Gastroesophageal sphincter (tissue), 4 donors: ENCODE measurements around the gene TNFRSF1A. TPM values are rescaled to one million over a fixed set of nuclear protein-coding genes. Genes with fewer than 3 reads are reported as not detected.

Experiments
- ATAC-seq: fragments of 150-250 bp; one replicate; pipeline ENCODE4 v1.9.1; 2016; ENCODE audit warnings: mild to moderate bottlenecking, moderate library complexity
- H3K27ac ChIP-seq, 4 donors: fragments of 200-600 bp; sonication (generic) in 3 of 4; 1 replicate in 3 of 4; 2 replicates in 1 of 4; pipeline ENCODE4 v1.5.1; 2016 to 2019
- H3K27me3 ChIP-seq: fragments of 200-600 bp; sonication (generic); one replicate; pipeline ENCODE4 v1.5.1; 2019
- H3K36me3 ChIP-seq, 2 donors: fragments of 200-600 bp; sonication (generic); one replicate each; pipeline ENCODE4 v1.5.1; 2019; ENCODE audit warnings: control low read depth in 1 of 2
- H3K4me1 ChIP-seq, 3 donors: fragments of 200-600 bp; sonication (generic); 1 replicate in 2 of 3; 2 replicates in 1 of 3; pipeline ENCODE4 v1.5.1; 2016 to 2019; ENCODE audit warnings: control low read depth in 2 of 3
- H3K4me3 ChIP-seq, 2 donors: fragments of 200-600 bp; sonication (generic); one replicate each; pipeline ENCODE4 v1.5.1; 2019; ENCODE audit warnings: mild to moderate bottlenecking in 1 of 2, moderate library complexity in 1 of 2
- H3K9me3 ChIP-seq, 3 donors: fragments of 200-600 bp; sonication (generic); one replicate each; pipeline ENCODE4 v1.5.1; 2017 to 2019; ENCODE audit warnings: control low read depth in 2 of 3
- EP300 ChIP-seq: sonication (generic); formaldehyde crosslinking; IDR thresholded peaks from one replicate; pipeline ENCODE4 v1.6.1; 2017; ENCODE audit warnings: antibody characterized with exemption, mild to moderate bottlenecking
- POLR2A ChIP-seq, 2 donors: fragments of 450-650 bp; IDR thresholded peaks; one replicate each; pipeline ENCODE4 v1.6.1; 2017; ENCODE audit warnings: antibody characterized with exemption in 2 of 2, mild to moderate bottlenecking in 2 of 2, moderate library complexity in 1 of 2
- POLR2AphosphoS5 ChIP-seq: sonication (generic); formaldehyde crosslinking; IDR thresholded peaks from one replicate; pipeline ENCODE4 v1.6.1; 2017; ENCODE audit warnings: antibody characterized with exemption
- WGBS, 2 donors: methylation state at CpG; one replicate each; pipeline ENCODE4 v1.1.5; 2018; ENCODE audit warnings: low coverage in 1 of 2; 5-methylcytosine and 5-hydroxymethylcytosine counted together
- small RNA-seq, 4 donors: library from RNA; depleted of rRNA; stranded (forward); fragments of <200 nt; gene quantifications; one replicate each; pipeline ENCODE3, GENCODE V24; 2016
- total RNA-seq, 4 donors: library from RNA; depleted of rRNA; stranded (reverse); fragments of >200 nt; gene quantifications; one replicate each; pipeline ENCODE4 v1.1.0, GENCODE V29; 2016
- TF ChIP-seq, protein P1 (sequence below), 4 experiments: fragments of 200-600 bp in 2 of 4; fragments of 450-650 bp in 2 of 4; sonication (generic) in 1 of 4; IDR thresholded peaks; one replicate each; pipeline ENCODE4 v1.5.1; 2017 to 2019; ENCODE audit warnings: antibody characterized with exemption in 4 of 4, mild to moderate bottlenecking in 2 of 4, moderate library complexity in 2 of 4

TNFRSF1A gene
- total RNA-seq, 4 donors from 2014 or later, result 150 to 356 (median 227) TPM

DNA sequence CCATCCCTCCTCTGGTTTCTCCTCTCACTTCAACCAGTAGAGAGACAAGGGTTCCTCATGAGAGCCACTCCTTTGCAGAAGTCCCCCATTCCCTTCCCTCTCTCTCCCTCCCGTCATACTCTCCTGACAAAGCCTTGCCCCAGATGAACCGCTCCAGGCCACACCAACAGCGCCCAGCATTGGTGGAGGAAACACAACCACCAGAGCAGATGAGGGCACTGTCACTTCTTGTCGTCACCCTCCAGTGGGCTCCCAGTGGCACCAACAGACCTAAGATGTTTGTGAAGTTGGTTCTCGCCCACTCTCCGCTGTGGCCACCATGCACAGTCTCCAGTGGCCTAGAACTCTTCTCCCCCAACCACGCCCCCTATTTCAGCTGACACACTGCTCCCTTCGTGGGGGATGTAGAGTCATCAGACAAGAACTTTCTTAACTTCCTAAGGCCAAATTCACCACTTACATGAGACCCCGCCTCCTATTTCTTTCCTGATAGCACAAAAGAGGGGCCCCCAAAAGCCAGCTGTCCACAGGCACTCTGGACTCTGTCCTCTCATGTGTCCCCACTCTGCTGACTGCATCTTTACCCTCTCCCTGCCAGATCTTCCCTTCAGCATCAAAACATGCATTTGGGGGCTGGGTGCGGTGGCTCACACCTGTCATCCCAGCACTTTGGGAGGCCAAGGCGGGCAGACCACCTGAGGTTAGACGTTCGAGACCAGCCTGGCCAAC lies 60.6 kb downstream of the TNFRSF1A start:
- Histone ChIP-seq H3K27me3 (no peaks in the 10 kb centered on the region), H3K27ac (peak overlapping the region in 2 of 4 donors; percentile 95 to 96), H3K9me3 (no peaks in the 10 kb centered on the region), H3K36me3 (no peaks in the 10 kb centered on the region), H3K4me3 (no peak overlapping the region), H3K4me1 (peaks cover 3 to 54% (median 28%) of the 10 kb centered on the region in 3 donors)
- 90 to 100% methylated on average over 2 to 6 of the region's 13 CpGs for WGBS, 2 donors
- ATAC-seq, result no peak
- TF ChIP-seq POLR2A (IDR thresholded peaks at IDR 0.05) (no peak), POLR2AphosphoS5 (no peak), EP300 (no peak)
- TF ChIP-seq, protein P1, sequence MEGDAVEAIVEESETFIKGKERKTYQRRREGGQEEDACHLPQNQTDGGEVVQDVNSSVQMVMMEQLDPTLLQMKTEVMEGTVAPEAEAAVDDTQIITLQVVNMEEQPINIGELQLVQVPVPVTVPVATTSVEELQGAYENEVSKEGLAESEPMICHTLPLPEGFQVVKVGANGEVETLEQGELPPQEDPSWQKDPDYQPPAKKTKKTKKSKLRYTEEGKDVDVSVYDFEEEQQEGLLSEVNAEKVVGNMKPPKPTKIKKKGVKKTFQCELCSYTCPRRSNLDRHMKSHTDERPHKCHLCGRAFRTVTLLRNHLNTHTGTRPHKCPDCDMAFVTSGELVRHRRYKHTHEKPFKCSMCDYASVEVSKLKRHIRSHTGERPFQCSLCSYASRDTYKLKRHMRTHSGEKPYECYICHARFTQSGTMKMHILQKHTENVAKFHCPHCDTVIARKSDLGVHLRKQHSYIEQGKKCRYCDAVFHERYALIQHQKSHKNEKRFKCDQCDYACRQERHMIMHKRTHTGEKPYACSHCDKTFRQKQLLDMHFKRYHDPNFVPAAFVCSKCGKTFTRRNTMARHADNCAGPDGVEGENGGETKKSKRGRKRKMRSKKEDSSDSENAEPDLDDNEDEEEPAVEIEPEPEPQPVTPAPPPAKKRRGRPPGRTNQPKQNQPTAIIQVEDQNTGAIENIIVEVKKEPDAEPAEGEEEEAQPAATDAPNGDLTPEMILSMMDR (IDR thresholded peaks at IDR 0.05), result no peak

DNA sequence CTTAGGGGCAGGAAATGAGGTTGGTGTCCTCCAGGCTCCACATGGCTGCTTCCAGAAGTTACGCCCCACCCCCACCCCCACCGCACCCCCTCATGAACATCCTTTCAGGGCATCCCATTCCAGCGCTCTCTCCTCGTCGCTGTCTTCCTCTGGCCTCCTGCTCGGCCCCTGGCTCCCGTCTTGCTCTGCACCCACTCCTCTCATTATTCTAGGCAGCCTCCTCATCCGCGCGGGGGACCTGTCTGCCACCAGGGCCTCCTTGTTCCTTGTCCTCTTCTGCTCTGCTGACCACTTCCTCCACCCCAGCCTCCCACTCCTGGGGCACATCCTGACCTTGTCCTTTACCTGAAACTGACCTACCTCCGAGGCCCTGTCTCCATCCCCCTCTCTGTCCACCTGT lies 61.2 kb downstream of the TNFRSF1A start:
- H3K9me3 ChIP-seq, result no peaks in the 10 kb centered on the region
- peak overlapping the region; percentile 65 to 96 (median 94) for H3K27ac ChIP-seq
- WGBS, 2 donors, result 80 to 84% methylated on average over 9 to 11 of the region's 11 CpGs
- ATAC-seq, result no peak
- peaks cover 3 to 54% (median 28%) of the 10 kb centered on the region in 3 donors for H3K4me1 ChIP-seq
- H3K4me3 ChIP-seq, result no peak overlapping the region
- no peaks in the 10 kb centered on the region for H3K36me3 ChIP-seq
- TF ChIP-seq POLR2A (IDR thresholded peaks at IDR 0.05) (no peak), EP300 (no peak), POLR2AphosphoS5 (no peak)
- TF ChIP-seq, protein P1 (IDR thresholded peaks at IDR 0.05), result no peak
- H3K27me3 ChIP-seq, result no peaks in the 10 kb centered on the region

DNA sequence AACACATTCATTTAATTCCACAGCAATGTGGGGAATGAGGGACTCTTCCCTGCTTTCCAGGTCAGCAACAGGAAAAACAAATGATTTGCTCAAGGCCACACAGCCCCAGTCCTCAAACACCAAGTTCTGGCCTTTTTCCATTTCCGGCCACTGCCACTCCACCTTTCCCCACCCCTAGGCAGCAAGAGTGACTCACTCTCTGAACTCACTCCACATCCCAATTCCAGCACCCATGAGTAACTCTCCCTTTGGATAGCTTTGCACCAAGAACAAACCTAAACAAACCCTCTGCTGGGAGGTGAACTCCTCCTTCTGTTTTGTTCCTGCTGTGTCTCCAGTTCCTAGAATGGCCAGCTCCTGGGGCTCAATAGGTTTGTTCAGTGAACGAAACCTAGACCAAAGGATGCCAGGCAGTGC lies 61.8 kb downstream of the TNFRSF1A start:
- no peaks in the 10 kb centered on the region for H3K9me3 ChIP-seq
- peaks cover 3 to 48% (median 28%) of the 10 kb centered on the region in 3 donors for H3K4me1 ChIP-seq
- TF ChIP-seq EP300 (no peak), POLR2AphosphoS5 (peak; percentile 90), POLR2A (IDR thresholded peaks at IDR 0.05) (no peak)
- TF ChIP-seq, protein P1 (IDR thresholded peaks at IDR 0.05), result peak in 3 of 4 experiments; percentile 14 to 25 (median 16)
- ATAC-seq, result peak; percentile 75
- no peaks in the 10 kb centered on the region for H3K36me3 ChIP-seq
- H3K27ac ChIP-seq, result peak overlapping the region; percentile 65 to 96 (median 94)
- WGBS, 2 donors, result 20% methylated on average over 2 of the region's 2 CpGs; no CpG with 5 or more reads in 1 of the 2 donors
- H3K27me3 ChIP-seq, result no peaks in the 10 kb centered on the region
- no peak overlapping the region for H3K4me3 ChIP-seq

DNA sequence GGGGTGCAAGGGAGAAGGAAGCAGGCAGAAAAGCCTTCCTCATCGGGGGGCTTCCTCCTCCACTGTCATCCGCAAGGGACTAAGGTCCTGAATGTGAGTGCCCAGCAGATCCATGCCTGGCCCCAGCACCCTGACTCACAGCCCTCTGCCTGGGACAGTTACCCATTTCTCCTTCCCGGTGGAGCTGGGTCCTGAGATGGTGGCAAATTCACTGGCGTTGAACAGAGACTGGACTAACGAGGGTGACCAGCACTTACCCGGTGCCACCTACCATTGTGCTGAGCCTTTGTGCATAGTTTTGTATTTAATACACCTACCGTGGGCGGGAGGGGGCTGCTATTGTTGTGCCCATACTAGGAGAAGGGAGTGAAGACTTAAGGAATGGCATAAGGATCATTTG lies 62.2 kb downstream of the TNFRSF1A start:
- H3K4me3 ChIP-seq, result no peak overlapping the region
- TF ChIP-seq, protein P1 (IDR thresholded peaks at IDR 0.05), result no peak
- peak overlapping the region; percentile 31 to 96 (median 94) for H3K27ac ChIP-seq
- H3K4me1 ChIP-seq, result peaks cover 3 to 48% (median 28%) of the 10 kb centered on the region in 3 donors
- no peaks in the 10 kb centered on the region for H3K27me3 ChIP-seq
- H3K9me3 ChIP-seq, result no peaks in the 10 kb centered on the region
- H3K36me3 ChIP-seq, result no peaks in the 10 kb centered on the region
- WGBS, 2 donors, result 37% methylated on average over 2 of the region's 8 CpGs; no CpG with 5 or more reads in 1 of the 2 donors
- no peak for ATAC-seq

DNA sequence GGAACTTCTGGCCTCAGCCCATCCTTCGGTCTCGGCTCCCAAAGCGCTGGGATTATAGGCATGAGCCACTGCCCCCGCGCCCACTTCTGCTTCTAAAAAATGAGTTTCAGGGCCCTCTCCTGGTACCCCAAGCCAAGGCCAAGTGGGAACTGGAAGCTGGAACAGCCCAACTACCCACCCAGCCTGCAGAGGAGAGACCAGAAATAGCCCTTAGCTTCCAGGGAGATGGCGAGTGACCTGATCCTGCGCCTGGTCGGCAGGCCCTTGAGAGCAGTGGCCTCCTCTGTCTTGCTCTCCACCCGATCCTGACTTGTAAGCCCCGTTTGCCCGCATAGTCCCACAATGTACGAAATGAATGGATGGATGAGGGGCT lies 62.6 kb downstream of the TNFRSF1A start:
- no peak for TF ChIP-seq EP300
- Histone ChIP-seq H3K9me3 (no peaks in the 10 kb centered on the region), H3K27ac (peak overlapping the region; percentile 31 to 96 (median 94)), H3K36me3 (no peaks in the 10 kb centered on the region), H3K4me1 (peaks cover 3 to 51% (median 28%) of the 10 kb centered on the region in 3 donors), H3K27me3 (no peaks in the 10 kb centered on the region), H3K4me3 (peak overlapping the region in 1 of 2 donors; percentile 63)
- ATAC-seq, result no peak
- whole genome bisulfite sequencing, 2 donors, result 90% methylated on average over 2 of the region's 12 CpGs; no CpG with 5 or more reads in 1 of the 2 donors

Small RNAs within 50 kb of the gene (small RNA-seq; reads per million reads assigned to genes)
- 0 reads per million in 4 donors for gene RN7SL391P

Other genes with a start within 250 kb of the TNFRSF1A start
- 100 to 1,000 TPM in 3 of 4 donors, 10 to 100 TPM in 1; 94.3 to 261 (median 162) TPM for gene VWF, start 217.4 kb downstream of the TNFRSF1A start, total RNA-seq
- 100 to 1,000 TPM; 379 to 558 (median 468) TPM for gene CD9, start 141.7 kb downstream of the TNFRSF1A start, total RNA-seq
- gene PLEKHG6, start 31.4 kb downstream of the TNFRSF1A start, total RNA-seq, result 10 to 100 TPM in 1 of 4 donors, 1 to 10 TPM in 1, under 1 TPM in 2; 0.35 to 44.5 (median 1.3) TPM
- 10 to 100 TPM in 1 of 4 donors, 1 to 10 TPM in 1, under 1 TPM in 1, not detected in 1; 0.62 to 19.9 (median 5.2) TPM for gene SCNN1A, start 33.5 kb upstream of the TNFRSF1A start, total RNA-seq
- 100 to 1,000 TPM in 3 of 4 donors, 10 to 100 TPM in 1; 86.5 to 139 (median 119) TPM for gene LTBR, start 42.1 kb upstream of the TNFRSF1A start, total RNA-seq
- under 1 TPM in 2 of 4 donors, not detected in 2; 0.45 to 0.89 TPM for gene CD27, start 102.9 kb upstream of the TNFRSF1A start, total RNA-seq
- 10 to 100 TPM; 11.6 to 31.3 (median 16.4) TPM for gene TAPBPL, start 110.0 kb upstream of the TNFRSF1A start, total RNA-seq
- gene VAMP1, start 128.6 kb upstream of the TNFRSF1A start, total RNA-seq, result 10 to 100 TPM; 10.5 to 45.5 (median 17.9) TPM
- gene MRPL51, start 151.2 kb upstream of the TNFRSF1A start, total RNA-seq, result 10 to 100 TPM; 51.0 to 99.3 (median 66.0) TPM
- 10 to 100 TPM; 21.2 to 28.0 (median 24.8) TPM for gene NCAPD2, start 152.0 kb upstream of the TNFRSF1A start, total RNA-seq
- 1,000 to 10,000 TPM; 1,868 to 3,239 (median 2,463) TPM for gene GAPDH, start 192.4 kb upstream of the TNFRSF1A start, total RNA-seq
- gene IFFO1, start 214.0 kb upstream of the TNFRSF1A start, total RNA-seq, result 10 to 100 TPM; 16.9 to 27.4 (median 22.1) TPM
- gene NOP2, start 226.2 kb upstream of the TNFRSF1A start, total RNA-seq, result 10 to 100 TPM; 22.5 to 49.8 (median 26.8) TPM